Measurements from ENCODE around the gene DLX2.
"Not testable (repeated sequence)": the region's sequence is repeated elsewhere in the genome, so short reads cannot be mapped to it uniquely, and the experiment has no call there.

Gene DLX2

GRCh38 chr2:172083628-172084394 lies 18.9 kb downstream of the DLX2 start:
- in situ Hi-C loops (cut with HindIII; ENCODE audit: low sequenced_read_pairs) = no loop called here

- in situ Hi-C loops (cut with HindIII; ENCODE audit: low sequenced_read_pairs) = no loop called here
These were observed 19.6 kb downstream of the DLX2 start for GRCh38 chr2:172082944-172083627.

- in situ Hi-C loops (cut with HindIII; ENCODE audit: low sequenced_read_pairs) = no loop called here
These were observed 20.4 kb downstream of the DLX2 start for GRCh38 chr2:172082105-172082943.

- in situ Hi-C loops (cut with HindIII; ENCODE audit: low sequenced_read_pairs) = no loop called here
These were observed 21.3 kb downstream of the DLX2 start for GRCh38 chr2:172081221-172082022.

- in situ Hi-C loops (cut with HindIII; ENCODE audit: low sequenced_read_pairs) = no loop called here
These were observed 22.0 kb downstream of the DLX2 start for GRCh38 chr2:172080641-172081220.

- in situ Hi-C loops (cut with HindIII; ENCODE audit: low sequenced_read_pairs) = no loop called here
These were observed 22.7 kb downstream of the DLX2 start for GRCh38 chr2:172079838-172080640.

GRCh38 chr2:172079416-172079815 lies 23.3 kb downstream of the DLX2 start:
- in situ Hi-C loops (cut with HindIII; ENCODE audit: low sequenced_read_pairs) = no loop called here

- in situ Hi-C loops (cut with HindIII; ENCODE audit: low sequenced_read_pairs) = no loop called here
These were observed 28.4 kb downstream of the DLX2 start for GRCh38 chr2:172074254-172074653.

GRCh38 chr2:172073518-172073917 lies 29.2 kb downstream of the DLX2 start:
- in situ Hi-C loops (cut with HindIII; ENCODE audit: low sequenced_read_pairs) = no loop called here

- in situ Hi-C loops (cut with HindIII; ENCODE audit: low sequenced_read_pairs) = no loop called here
These were observed 30.0 kb downstream of the DLX2 start for GRCh38 chr2:172072706-172073105.

GRCh38 chr2:172072303-172072702 lies 30.4 kb downstream of the DLX2 start:
- in situ Hi-C loops (cut with HindIII; ENCODE audit: low sequenced_read_pairs) = no loop called here

GRCh38 chr2:172070936-172071335 lies 31.8 kb downstream of the DLX2 start:
- in situ Hi-C loops (cut with HindIII; ENCODE audit: low sequenced_read_pairs) = no loop called here

- in situ Hi-C loops (cut with HindIII; ENCODE audit: low sequenced_read_pairs) = not testable (repeated sequence)
These were observed 34.8 kb downstream of the DLX2 start for GRCh38 chr2:172067905-172068304.

GRCh38 chr2:172066394-172066886 lies 36.3 kb downstream of the DLX2 start:
- in situ Hi-C loops (cut with HindIII; ENCODE audit: low sequenced_read_pairs) = no loop called here

- in situ Hi-C loops (cut with HindIII; ENCODE audit: low sequenced_read_pairs) = no loop called here
These were observed 37.6 kb downstream of the DLX2 start for GRCh38 chr2:172065111-172065510.

GRCh38 chr2:172063446-172063845 lies 39.3 kb downstream of the DLX2 start:
- in situ Hi-C loops (cut with HindIII; ENCODE audit: low sequenced_read_pairs) = no loop called here

GRCh38 chr2:172062402-172063004 lies 40.2 kb downstream of the DLX2 start:
- in situ Hi-C loops (cut with HindIII; ENCODE audit: low sequenced_read_pairs) = no loop called here

GRCh38 chr2:172060118-172060517 lies 42.6 kb downstream of the DLX2 start:
- in situ Hi-C loops (cut with HindIII; ENCODE audit: low sequenced_read_pairs) = not testable (repeated sequence)

GRCh38 chr2:172058660-172059059 lies 44.0 kb downstream of the DLX2 start:
- in situ Hi-C loops (cut with HindIII; ENCODE audit: low sequenced_read_pairs) = no loop called here
